Upper lobe of left lung (tissue), 4 donors: ENCODE measurements around the gene PWWP2B.
A peak's percentile ranks its signal among the peaks of the same experiment; 100 is the strongest.

Source experiments
- CTCF ChIP-seq, 6 experiments: fragments of 450-650 bp in 4 of 6; fragments of 200-600 bp in 2 of 6; sonication (generic) in 2 of 6; IDR thresholded peaks; one replicate each; pipeline ENCODE4 v1.5.1; 2016 to 2019; ENCODE audit warnings: antibody characterized with exemption in 6 of 6
- EP300 ChIP-seq, 4 donors: sonication (generic); formaldehyde crosslinking; IDR thresholded peaks; one replicate each; pipeline ENCODE4 v1.5.1; 2017; ENCODE audit warnings: antibody characterized with exemption in 4 of 4, control low read depth in 2 of 4
- POLR2A ChIP-seq, 4 donors: fragments of 450-650 bp; IDR thresholded peaks; one replicate each; pipeline ENCODE4 v1.5.1; 2016 to 2017; ENCODE audit warnings: antibody characterized with exemption in 4 of 4, mild to moderate bottlenecking in 2 of 4
- POLR2AphosphoS5 ChIP-seq, 2 donors: sonication (generic); formaldehyde crosslinking; IDR thresholded peaks; one replicate each; pipeline ENCODE4 v1.5.1; 2017; ENCODE audit warnings: antibody characterized with exemption in 2 of 2

GRCh38 chr10:132420469-132420980 lies 23.5 kb downstream of the PWWP2B start:
- no peak for TF ChIP-seq POLR2A (IDR thresholded peaks at IDR 0.05)
- TF ChIP-seq CTCF (IDR thresholded peaks at IDR 0.05): peak in 1 of 6 experiments; percentile 6
- TF ChIP-seq EP300 (IDR thresholded peaks at IDR 0.05): no peak
- no peak for TF ChIP-seq POLR2AphosphoS5 (IDR thresholded peaks at IDR 0.05)
